Retina (tissue), 1 donor: Measurements from ENCODE around the gene IFI30.
"Not testable (repeated sequence)": the region's sequence is repeated elsewhere in the genome, so short reads cannot be mapped to it uniquely, and the experiment has no call there.

Experiments
- DNase-seq: peaks from one replicate; pipeline ENCODE4 v3.0.0-alpha.2; 2016

The IFI30 gene

DNA sequence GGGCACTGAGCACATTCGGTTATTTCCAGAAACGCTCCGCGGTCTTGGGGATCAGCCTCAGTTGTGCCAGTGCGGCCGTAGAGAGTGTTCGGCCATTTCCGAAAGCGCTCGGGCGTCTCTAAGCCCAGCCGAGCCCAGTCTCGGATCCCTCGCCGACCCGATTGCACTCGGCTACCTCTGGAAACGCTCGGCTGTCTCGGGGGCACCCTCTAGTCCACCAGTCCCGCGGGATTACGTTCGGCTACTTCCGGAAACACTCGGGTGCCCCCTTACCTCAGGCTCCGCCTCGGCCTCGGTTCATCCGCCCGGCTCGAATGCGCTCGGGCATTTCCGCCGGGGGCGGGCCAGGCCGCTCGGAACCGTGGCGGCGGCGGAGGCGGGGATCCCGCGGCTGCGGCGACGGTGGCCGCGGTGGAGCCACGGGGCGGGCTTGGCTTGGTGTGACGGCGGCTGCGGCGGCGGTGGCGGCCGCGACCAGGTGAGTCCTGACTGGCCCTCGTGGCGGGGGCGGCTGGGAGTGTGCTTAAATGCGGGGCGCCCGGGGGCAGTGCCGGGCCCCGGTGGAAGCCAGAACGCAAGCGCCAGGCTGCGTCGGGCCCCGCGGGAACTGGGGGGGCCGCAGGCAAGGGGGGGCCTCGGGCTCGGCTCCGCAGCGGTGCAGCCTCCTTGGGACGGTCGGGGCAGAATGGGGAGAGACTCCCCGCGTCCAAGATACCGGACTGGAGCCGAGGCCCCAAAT is 20.6 kb upstream of the IFI30 start, which contains the start of gene PIK3R2:
TSS of gene PIK3R2 (plus strand) at position 347 of the 739 bp plus-strand sequence. CDS start 2,717 bp downstream, outside the sequence.
- peak; percentile 100 for DNase-seq

DNA sequence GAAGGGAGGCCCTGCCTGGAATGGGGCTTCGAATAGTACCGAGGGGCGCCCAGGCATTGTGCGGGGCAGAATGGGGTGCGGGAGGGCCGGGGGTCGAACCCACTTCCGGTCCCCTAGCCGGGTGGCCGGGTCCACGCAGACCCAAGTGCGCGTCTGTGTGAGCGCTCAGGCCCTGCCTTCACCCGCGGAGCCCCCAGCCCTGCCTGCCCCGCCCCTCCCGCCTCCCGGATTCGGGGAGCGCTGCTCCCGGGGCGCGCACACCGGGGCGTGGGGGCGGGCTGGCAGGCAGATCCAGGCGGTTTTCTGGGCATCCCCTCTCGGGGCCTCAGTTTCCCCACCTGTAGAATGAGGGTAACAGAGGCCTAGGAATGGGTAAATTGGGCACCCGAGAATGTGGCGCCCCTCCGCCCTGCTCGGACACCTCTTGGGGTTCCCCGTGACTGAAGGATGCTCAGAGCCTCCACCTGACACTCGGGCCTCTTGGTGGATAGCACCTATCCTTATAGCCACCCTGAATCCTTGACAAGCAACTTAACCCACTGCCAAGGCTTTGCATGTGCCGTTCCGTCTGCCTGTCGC is 20.0 kb upstream of the IFI30 start:
- no peak for DNase-seq

DNA sequence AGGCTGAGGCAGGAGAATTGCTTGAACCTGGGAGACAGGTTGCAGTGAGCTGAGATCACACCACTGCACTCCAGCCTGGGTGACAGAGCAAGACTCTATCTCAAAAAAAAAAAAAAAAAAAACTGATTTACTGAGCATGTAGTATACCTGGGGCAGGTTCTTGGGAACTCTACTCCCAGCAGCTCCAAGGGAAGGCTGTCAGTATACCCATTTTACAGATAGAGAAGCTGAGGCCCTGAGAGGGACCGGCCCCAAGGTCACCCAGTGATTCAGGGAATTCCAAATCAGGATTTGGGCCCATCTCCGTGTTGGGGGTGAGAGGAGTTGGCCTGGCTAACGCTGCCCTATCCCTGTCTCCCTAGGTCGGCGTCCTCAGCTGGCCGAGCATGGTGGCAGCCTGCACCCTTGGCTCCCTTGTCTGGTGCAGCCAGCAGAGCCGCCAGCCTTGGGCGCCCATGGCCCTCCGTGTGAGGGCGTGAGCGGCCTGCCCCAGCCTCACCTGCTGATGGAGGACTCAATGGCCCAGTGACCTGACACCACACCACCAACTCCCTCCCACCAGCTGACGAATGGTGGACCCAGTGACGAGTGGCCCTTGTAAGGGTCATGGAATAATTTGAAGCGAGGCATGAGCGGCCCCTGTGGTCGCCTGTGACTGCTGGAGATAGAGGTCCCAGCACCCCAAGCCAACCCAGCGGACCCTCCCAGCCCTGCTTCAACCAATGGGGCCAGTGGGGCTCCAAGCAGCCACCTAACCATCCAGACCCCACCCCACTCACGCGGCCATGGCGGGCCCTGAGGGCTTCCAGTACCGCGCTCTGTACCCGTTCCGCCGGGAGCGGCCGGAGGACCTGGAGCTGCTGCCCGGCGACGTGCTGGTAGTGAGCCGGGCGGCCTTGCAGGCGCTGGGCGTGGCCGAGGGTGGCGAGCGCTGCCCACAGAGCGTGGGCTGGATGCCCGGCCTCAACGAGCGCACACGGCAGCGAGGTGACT is 18.2 kb upstream of the IFI30 start:
- no peak for DNase-seq

DNA sequence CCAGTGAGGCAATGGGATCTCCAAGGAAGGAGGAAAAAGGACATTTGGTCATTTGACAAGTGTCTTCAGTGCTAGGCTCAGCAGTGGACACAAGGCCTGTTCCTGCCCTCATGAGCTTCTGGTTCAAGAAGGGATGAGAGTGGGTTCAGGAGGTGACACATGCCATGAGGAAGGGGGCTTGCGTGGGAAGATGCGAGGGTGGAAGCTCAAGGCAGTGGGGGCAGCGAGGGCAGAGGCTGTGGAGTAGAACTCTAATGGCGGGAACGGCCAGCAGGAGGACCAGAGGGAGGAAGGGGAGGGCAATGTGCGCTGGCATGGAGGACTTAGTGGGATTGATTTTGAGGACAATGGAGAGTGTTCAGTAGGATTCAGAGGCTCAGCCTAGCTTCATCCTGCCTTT is 17.3 kb upstream of the IFI30 start:
- no peak for DNase-seq

DNA sequence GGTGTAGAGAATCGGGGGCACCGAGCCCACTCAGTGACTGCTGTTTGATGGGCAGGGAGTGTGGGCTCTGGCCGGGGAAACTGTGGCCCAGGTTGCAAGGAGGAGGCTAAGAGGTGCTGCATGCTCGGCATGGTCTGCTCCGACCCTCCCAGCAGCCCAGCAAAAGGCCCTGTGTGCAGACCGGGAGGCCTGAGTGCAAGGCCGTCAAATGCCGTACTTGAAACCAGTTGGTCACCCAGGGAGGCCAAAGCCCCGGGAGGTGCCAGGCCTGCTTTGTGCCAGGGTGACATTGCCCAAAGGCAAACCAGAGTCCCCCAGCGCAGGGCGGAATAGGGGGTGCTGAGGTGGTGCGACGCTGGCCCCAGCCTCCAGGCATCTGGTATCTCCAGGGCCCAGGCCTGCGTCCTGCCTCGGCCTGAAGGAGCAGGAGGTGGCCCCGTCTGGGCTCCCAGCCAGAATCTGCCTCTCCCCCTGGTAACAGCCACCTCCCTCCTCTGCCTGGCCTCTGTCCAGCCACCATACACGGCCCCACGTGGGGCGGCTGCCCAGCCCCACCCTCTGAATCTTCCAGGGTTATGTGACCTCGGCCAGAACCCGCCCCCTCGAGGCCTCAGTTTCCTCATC is 16.7 kb upstream of the IFI30 start:
- peak; percentile 55 for DNase-seq

DNA sequence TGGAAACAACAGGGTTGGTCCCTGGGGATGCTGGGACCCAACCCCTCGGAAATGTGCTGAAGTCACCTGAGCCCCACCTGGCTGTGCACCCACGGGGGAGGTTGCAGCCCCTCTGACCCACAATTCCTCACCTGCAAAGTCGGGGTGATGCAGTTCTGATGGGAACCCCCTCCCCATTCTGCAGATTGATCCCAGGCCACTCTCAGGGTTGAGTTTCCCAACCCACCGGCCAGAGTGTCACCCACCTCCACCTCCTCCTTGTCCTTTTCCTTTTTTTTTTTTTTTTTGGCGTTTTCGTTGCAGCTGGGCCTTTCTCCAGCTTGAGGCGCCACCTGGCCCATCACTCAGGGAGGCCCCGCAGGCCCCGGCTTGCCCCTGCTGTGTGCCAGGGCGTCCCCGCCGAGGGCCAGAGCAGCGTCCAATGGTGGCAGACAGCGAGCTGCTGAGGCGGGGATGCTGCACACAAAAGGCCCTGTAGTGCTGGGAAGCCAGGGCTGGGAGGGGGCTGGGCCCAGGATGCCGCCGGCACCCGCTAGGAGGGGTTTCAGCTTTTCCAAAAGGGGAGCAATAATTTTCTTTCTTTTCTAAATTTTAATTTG is 16.0 kb upstream of the IFI30 start:
- peak; percentile 77 for DNase-seq

DNA sequence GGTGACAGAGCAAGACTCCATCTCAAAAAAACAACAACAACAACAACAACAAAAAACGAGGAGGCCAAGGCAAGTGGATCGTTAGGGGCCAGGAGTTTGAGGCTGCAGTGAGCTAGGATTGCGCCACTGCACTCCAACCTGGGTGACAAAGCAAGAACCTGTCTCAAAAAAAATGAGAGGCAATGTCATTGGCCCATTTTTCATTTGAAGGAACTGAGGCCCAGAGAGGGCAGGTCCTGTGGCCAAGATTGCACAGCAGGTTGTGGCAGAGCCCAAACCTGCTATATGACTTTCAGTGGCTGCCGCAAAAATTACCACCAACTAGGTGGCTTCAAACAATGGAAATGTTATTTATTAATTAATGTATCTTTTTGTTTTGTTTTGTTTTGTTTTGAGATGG is 15.1 kb upstream of the IFI30 start:
- DNase-seq, result no peak

DNA sequence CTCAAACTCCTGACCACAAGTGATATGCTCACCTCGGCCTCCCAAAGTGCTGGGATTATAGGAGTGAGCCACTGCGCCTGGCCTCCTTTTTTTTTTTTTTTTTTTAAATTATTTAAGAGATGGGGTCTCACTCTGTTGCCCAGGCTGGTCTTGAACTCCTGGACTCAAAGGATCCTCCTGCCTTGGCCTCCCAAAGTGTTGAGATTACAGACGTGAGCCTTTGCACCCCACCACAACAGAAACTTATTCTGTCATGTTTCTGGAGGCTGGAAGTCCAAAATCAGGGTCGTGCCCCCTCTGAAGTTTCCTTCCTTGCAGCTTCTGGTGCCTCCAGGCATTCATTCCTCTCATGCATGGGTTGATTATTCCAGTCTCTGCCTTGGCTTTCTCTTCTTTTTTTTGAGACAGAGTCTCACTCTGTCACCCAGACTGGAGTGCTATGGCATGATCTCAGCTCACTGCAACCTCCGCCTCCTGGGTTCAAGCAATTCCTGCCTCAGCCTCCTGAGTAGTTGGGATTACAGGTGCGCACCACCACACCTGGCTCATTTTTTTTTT is 14.5 kb upstream of the IFI30 start:
- DNase-seq, result not testable (repeated sequence)

DNA sequence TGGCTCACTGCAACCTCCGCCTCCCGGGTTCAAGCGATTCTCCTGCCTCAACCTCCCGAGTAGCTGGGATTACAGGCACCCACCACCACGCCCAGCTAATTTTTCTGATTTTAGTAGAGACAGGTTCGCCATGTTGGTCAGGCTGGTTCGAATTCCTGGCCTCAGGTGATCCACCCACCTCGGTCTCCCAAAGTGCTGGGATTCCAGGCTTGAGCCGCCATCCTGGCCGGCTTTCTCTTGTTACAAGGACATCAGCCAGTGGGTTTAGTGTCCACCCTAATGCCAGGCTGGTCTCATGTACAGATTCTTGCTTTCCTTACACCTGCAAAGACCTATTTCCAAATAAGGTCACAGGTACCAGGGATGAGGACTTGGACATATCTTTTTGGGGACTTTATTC is 13.8 kb upstream of the IFI30 start:
- DNase-seq, result no peak

DNA sequence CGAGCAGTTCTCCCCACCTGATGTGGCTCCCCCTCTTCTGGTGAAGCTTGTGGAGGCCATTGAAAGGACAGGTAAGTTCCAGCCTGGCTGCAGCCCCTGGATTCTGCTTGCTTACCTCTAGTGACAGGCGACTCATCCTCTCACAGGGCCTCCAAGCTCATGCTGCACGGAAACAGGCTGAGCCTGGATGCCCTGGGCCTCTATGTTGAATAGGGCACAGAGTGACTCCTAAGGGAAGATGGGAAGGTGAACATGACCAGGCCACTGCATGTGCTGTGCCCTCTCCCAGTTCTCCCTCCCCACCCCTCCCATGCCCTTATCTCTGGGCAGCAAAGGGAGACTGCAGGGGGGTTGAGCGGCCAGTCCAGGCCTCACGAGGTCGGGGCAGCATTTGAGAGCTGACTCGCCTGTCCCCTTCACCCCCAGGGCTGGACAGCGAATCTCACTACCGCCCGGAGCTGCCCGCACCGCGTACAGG is 13.1 kb upstream of the IFI30 start:
- DNase-seq, result no peak

DNA sequence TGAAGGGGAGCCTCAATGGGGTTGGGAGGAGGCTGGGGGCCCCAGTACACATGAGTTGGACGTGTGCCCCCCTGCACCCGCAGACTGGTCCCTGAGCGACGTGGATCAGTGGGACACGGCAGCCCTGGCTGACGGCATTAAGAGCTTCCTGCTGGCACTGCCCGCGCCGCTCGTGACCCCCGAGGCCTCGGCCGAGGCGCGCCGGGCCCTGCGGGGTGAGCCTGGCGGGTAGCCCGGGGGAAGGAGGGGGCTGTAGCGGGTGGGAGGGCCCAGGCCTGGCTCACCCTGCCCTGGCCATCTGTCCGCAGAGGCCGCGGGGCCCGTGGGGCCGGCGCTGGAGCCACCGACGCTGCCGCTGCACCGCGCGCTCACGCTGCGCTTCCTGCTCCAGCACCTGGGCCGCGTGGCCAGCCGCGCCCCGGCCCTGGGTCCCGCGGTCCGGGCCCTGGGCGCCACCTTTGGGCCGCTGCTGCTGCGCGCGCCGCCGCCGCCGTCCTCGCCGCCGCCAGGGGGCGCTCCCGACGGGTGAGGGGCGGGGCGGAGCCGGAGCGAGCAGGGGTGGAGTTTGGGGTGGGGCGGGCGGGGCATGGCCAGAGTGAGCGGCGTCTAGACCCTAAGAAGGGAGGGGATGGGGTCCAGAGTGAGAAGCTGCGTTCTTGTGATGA is 12.5 kb upstream of the IFI30 start:
- DNase-seq, result peak; percentile 57

DNA sequence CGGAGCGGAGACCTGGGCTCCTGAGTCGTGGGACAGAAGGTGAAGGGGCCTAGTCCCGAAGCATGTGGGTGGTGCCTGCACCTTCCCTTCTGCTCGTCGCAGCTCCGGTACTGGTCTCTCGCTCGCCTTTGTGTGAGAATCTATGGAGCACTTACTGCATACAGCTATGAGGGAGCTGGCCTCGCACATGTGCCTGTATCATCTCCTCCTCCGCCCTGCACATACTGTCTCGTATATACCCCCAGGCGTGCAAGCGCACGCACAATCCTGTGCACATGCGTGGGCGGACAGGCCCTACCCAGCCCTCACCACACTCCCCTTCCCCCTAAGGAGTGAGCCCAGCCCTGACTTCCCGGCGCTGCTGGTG is 12.0 kb upstream of the IFI30 start:
- DNase-seq, result no peak

DNA sequence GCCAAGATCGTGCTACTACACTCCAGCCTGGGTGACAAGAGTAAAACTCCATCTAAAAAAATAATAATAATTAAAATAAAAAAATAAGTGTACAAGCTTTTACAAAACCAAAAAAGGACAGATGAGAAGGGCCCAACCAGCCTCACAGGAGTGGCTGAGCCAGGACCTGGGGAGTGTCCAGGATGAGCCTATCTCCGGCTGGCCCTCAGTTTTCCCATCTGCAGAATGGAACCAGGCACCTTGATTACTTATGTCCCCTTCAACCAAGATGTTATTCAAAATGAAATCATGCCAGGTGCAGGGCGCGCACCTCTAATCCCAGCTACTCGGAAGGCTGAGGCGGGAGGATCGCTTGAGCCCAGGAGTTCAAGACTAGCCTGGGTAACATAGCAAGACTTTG is 9.5 kb upstream of the IFI30 start:
- DNase-seq, result no peak

DNA sequence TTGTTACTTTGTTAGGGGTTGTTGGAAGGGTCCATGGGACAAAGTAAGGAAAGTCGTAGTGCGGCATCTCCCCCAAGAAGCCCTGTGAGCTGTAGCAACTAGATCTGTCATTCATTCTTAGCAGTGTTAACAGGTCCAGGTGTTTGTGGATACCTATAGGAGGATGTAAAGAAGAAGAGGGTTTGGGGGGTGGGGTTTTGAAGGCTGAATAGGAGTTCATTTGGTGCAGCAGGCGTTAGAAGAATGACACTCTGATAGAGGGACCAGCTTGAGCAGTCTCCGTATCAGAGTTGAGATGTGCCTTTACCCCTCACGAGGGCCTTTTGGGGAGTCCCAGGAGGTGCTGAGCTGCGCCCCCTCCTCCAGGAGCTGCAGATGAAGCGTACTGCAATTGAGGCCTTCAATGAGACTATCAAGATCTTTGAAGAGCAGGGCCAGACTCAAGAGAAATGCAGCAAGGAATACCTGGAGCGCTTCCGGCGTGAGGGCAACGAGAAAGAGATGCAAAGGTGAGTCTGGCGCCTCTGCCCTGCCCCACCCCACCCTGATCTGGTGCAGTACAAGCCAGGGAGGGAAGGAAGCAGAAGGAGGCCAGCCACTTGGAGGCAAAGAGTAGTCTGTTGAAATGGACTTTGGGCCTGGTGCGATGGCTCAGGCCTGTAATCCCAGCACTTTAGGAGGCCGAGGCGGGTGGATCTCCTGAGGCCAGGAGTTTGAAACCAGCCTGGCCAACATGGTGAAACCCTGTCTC is 7.6 kb upstream of the IFI30 start:
- no peak for DNase-seq

DNA sequence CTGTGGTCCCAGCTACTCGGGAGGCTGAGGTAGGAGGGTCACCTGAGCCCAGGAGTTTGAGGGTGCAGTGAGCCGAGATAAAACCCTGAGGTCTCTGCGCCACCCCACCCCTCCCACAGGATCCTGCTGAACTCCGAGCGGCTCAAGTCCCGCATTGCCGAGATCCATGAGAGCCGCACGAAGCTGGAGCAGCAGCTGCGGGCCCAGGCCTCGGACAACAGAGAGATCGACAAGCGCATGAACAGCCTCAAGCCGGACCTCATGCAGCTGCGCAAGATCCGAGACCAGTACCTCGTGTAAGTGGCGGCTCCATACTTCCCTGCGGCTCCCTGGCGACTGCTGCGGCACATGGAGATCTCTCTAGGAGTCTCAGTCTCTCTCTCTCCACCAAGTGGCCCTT is 6.6 kb upstream of the IFI30 start:
- no peak for DNase-seq

DNA sequence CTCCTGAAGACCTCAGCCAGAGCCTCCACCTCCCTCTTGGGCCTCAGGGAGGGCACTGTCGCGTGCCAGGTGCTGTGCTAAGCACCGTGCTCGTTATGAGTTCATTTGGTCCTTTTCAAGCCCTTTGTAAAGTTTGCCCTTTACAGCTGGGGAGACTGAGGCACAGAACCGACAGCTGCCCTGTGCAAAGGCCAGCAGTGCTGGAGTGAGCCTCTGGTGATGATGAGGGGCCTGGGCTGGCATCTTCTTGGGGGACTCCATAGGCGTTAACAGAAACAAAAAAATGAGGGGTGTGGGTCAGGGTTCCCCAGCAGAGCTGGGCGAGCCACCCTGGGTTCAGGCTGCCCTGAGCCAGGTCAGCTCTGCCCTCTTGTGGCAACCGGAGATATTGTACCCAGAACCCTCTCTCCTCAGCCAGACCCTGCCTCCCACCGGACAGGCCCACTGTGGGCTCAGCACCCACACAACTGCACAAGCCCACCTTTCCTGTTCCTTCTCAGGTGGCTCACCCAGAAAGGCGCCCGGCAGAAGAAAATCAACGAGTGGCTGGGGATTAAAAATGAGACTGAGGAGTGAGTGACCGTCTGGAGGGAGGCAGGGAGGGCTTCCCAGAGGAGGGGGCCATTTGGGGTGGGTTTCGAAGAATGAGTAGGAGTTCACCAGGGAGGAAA is 5.5 kb upstream of the IFI30 start:
- peak; percentile 56 for DNase-seq

DNA sequence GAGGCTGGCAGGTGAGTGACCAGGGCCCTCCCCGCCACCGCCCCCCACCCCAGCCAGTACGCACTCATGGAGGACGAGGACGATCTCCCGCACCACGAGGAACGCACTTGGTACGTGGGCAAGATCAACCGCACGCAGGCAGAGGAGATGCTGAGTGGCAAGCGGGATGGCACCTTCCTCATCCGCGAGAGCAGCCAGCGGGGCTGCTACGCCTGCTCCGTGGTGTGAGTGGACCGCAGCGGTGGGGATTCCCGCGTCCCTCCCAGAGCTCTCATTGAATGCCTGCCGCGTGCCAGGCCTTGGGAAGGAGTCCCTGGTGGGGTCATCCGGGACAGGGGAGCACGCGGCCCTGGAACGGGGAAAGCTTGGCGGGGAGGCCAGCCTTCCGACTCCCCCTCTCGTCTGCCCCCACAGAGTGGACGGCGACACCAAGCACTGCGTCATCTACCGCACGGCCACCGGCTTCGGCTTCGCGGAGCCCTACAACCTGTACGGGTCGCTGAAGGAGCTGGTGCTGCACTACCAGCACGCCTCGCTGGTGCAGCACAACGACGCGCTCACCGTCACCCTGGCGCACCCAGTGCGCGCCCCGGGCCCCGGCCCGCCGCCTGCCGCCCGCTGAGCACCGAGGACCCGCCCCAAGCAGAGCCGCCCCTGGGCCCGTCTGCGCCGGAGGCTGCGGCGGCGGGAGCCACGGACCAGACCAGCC is 4.8 kb upstream of the IFI30 start:
- DNase-seq, result no peak

DNA sequence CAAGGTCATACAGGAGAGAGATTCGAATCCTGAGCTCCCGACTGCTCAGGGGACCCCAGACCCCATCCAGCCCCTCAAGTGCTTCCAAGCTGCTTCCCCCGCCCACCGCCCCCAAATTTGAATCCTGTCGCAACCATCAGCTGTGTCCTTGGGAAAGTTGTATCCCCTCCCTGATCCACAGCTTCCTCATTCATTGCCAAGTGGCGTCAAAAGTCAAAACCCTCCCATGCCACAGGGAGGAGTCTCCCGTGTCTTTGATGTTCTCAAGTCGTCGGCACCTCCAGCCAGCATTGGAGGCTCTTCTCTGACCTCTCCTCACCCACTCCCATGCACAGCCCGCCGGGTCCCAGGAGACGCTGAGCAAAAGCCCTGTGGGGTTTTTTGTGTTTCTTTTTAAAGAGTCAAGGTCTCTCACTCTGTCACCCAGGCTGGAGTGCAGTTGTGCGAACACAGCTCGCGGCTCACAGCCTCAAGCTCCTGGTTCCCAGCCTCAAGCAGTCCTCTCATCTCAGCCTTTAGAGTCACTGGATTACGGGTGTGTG is 2.8 kb upstream of the IFI30 start:
- DNase-seq, result no peak

DNA sequence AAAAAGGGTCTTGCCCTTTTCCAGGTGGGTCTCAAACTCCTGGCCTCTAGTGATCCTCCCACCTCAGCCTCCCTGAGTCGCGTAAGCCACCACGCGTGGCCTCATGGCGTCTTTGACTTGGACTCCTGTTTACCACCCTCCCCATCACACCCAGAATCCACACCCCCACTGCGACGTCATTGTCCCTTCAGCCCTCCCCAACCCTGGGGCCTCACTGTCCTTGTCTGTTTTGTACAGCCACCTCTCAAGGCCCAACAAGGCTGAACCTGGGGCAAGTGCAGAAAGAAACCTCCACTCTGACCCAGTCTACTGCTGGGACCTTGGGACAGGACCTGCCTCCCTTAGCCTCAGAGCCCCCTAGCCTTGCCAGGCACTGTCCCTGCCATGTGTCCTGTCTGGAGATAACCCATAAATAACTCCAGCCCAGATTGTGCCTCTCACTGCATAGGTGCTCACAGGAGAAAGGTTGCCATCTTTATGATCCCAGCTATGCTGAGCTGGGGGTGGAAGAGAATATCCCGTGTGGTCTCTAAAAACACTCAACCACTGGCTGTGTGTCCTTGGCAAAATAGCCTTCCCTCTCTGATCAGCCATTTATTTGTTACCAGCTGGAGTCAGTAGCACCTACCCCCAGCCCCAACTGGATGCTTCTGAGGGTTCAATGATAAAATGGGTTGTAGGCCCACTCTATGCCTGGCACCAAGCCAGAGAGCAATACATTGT is 1.8 kb upstream of the IFI30 start:
- no peak for DNase-seq
